IPS-NIHi7 (cell line): ENCODE results near the gene EEIG1.

Experiments
- DNase-seq: peaks from one replicate; pipeline ENCODE4 v3.0.0; 2012; ENCODE audit warnings: mixed read lengths; ENCODE audit errors: extremely low spot score

Gene EEIG1

GRCh38 chr9:127959841-127960409, 20.9 kb downstream of the EEIG1 start:
- DNase-seq = no peak

GRCh38 chr9:127959398-127959797, 21.4 kb downstream of the EEIG1 start:
- DNase-seq = no peak

- no peak for DNase-seq
Measured at GRCh38 chr9:127958728-127959127, 22.1 kb downstream of the EEIG1 start.

GRCh38 chr9:127955294-127956015, 25.3 kb downstream of the EEIG1 start:
- peak; percentile 91 for DNase-seq

- DNase-seq = no peak
Measured at GRCh38 chr9:127954831-127955293, 25.9 kb downstream of the EEIG1 start.

GRCh38 chr9:127953768-127954505, 26.9 kb downstream of the EEIG1 start:
- no peak for DNase-seq

GRCh38 chr9:127953154-127953553, 27.6 kb downstream of the EEIG1 start:
- no peak for DNase-seq

GRCh38 chr9:127950513-127951289, 30.1 kb downstream of the EEIG1 start:
- DNase-seq = no peak

GRCh38 chr9:127949827-127950512, 30.8 kb downstream of the EEIG1 start:
- no peak for DNase-seq

GRCh38 chr9:127947841-127948710, 32.7 kb downstream of the EEIG1 start:
- DNase-seq = no peak

- no peak for DNase-seq
Measured at GRCh38 chr9:127946728-127947127, 34.1 kb downstream of the EEIG1 start.

- DNase-seq = no peak
Measured at GRCh38 chr9:127945942-127946341, 34.8 kb downstream of the EEIG1 start.

- no peak for DNase-seq
Measured at GRCh38 chr9:127945338-127945737, 35.5 kb downstream of the EEIG1 start.

GRCh38 chr9:127944586-127945218, 36.1 kb downstream of the EEIG1 start:
- no peak for DNase-seq

GRCh38 chr9:127943731-127944144, 37.1 kb downstream of the EEIG1 start:
- DNase-seq = peak; percentile 94

GRCh38 chr9:127943011-127943662, 37.7 kb downstream of the EEIG1 start:
- DNase-seq = no peak

GRCh38 chr9:127942216-127943010, 38.4 kb downstream of the EEIG1 start:
- peak; percentile 80 for DNase-seq

- DNase-seq = no peak
Measured at GRCh38 chr9:127941961-127942215, 38.9 kb downstream of the EEIG1 start.
